ENCODE results near the gene ADGRF1.

DNA sequence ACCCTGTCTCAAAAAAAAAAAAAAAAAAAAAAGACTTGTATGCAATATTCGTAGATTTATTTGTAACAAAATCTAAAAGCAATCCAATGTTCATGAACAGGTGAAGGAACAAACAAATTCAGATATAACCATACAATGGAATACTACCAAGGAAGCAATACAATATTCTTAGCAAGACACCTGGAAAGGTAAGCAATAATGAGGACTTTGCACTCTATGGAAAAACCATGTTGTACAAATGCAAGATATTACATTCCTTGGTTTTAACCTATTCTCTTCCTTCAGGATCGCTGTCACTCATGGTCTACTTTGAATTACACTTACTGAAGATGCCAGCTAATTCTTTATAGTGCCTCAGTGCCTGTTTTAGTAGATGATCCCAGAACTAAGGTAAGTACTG, 14.7 kb upstream of the ADGRF1 start:
- TF ChIP-seq CTCF (IDR thresholded peaks at IDR 0.05) (no peak), POLR2A (IDR thresholded peaks at IDR 0.05) (no peak)
